ENCODE measurements around the gene FLYWCH1. TPM values are rescaled to one million over a fixed set of nuclear protein-coding genes. Genes with fewer than 3 reads are reported as not detected.

The FLYWCH1 gene
- total RNA-seq, 1 donor from 2014 or later, result 5.1 TPM

DNA sequence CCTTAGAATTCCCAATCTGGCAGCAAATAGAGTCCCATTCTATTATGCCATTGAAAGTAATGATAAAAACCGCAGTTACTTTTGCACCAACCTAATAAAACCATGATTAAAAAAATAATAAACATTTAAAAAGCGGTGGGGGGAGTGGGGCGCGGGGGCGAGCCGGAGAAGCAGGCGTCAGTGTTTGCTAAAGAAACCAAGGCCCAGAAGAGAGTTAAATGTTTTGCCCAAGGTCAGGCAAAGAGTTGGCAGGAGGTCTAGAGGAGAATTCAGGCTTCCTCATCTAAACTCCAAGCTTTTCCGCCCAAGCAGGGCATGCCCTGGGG, 44.1 kb upstream of the FLYWCH1 start:
- peak overlapping the region; percentile 85 for H3K4me3 Mint-ChIP-seq
- H3K27ac ChIP-seq, result no peak overlapping the region
- H3K27me3 ChIP-seq, result peaks cover 84% of the 10 kb centered on the region
- no peaks in the 10 kb centered on the region for H3K9me3 Mint-ChIP-seq
- peak overlapping the region; percentile 78 for H3K4me2 ChIP-seq
- peaks cover 6% of the 10 kb centered on the region for H3K27me3 Mint-ChIP-seq (ENCODE audit: insufficient read depth, low read depth)
- H3K9ac ChIP-seq, result no peak overlapping the region
- peak overlapping the region; percentile 57 for H3K4me3 ChIP-seq
- no peaks in the 10 kb centered on the region for H3K4me1 ChIP-seq
- no peaks in the 10 kb centered on the region for H3K36me3 Mint-ChIP-seq
- TF ChIP-seq EZH2 (IDR thresholded peaks at IDR 0.05) (no peak), EZH2phosphoT487 (IDR thresholded peaks at IDR 0.05) (no peak)
- TF ChIP-seq, protein P1, sequence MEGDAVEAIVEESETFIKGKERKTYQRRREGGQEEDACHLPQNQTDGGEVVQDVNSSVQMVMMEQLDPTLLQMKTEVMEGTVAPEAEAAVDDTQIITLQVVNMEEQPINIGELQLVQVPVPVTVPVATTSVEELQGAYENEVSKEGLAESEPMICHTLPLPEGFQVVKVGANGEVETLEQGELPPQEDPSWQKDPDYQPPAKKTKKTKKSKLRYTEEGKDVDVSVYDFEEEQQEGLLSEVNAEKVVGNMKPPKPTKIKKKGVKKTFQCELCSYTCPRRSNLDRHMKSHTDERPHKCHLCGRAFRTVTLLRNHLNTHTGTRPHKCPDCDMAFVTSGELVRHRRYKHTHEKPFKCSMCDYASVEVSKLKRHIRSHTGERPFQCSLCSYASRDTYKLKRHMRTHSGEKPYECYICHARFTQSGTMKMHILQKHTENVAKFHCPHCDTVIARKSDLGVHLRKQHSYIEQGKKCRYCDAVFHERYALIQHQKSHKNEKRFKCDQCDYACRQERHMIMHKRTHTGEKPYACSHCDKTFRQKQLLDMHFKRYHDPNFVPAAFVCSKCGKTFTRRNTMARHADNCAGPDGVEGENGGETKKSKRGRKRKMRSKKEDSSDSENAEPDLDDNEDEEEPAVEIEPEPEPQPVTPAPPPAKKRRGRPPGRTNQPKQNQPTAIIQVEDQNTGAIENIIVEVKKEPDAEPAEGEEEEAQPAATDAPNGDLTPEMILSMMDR (IDR thresholded peaks at IDR 0.05), result no peak
- H3K4me1 Mint-ChIP-seq, result peaks cover 2% of the 10 kb centered on the region
- DNase-seq (ENCODE audit: low spot score), result no peak
- H3K27ac Mint-ChIP-seq, result no peak overlapping the region
- H4K20me1 ChIP-seq (ENCODE audit: low read depth), result no peaks in the 10 kb centered on the region
- no peaks in the 10 kb centered on the region for H3K79me2 ChIP-seq (ENCODE audit: low read depth)
- no peaks in the 10 kb centered on the region for H3F3A ChIP-seq (ENCODE audit: low read depth)
- H2AFZ ChIP-seq (replicated peaks), result peak overlapping the region; percentile 99
- no peaks in the 10 kb centered on the region for H3K36me3 ChIP-seq
- H3K9me3 ChIP-seq (ENCODE audit: low read depth), result no peaks in the 10 kb centered on the region

DNA sequence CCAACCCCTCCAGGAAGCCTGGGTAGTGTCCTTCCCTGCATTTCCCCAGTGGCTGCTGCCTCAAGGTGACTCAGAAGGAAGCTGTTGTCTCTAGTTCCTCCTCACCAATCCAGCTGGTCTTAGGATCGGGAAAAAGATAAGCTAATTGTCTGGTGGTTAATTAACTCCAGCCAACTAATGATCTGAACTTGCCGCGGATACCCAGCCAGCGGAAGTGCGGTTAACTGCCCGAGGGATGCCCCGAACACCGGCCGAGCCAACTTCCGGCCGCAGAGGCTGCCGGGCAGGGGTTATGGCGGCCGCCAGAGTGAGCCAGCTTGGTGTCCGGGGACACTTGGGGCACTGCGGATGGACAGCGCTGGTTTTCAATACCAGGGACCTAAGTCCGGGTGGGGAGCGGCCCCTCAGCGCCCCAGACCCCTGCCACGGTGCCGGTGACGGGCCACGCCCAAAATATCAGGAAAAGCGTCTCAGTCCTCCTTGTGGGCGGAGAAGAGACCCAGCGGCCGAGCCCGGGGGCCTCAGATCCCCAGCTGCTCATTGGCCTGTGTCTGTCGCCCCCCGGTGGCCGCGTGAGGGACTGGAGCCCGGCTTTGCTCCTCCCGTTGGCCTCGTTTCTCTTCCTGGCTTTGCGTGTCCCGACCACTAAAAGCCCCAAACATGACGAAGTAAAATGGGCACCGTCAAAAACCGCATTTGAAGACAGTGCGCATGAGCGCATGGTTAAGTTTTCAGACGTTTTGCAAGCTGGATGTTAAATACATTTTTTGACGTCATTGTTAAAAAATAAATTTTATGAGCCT, 43.5 kb upstream of the FLYWCH1 start:
- no peaks in the 10 kb centered on the region for H3K4me1 ChIP-seq
- peak overlapping the region; percentile 57 for H3K4me3 ChIP-seq
- H3K36me3 ChIP-seq, result no peaks in the 10 kb centered on the region
- H3K27me3 ChIP-seq, result peaks cover 90% of the 10 kb centered on the region
- no peak overlapping the region for H3K9ac ChIP-seq
- H3K9me3 ChIP-seq (ENCODE audit: low read depth), result no peaks in the 10 kb centered on the region
- no peak overlapping the region for H3K27ac ChIP-seq
- peak overlapping the region; percentile 53 for H3K27ac Mint-ChIP-seq
- H3K4me1 Mint-ChIP-seq, result peaks cover 2% of the 10 kb centered on the region
- no peaks in the 10 kb centered on the region for H4K20me1 ChIP-seq (ENCODE audit: low read depth)
- no peak for TF ChIP-seq EZH2phosphoT487 (IDR thresholded peaks at IDR 0.05)
- TF ChIP-seq, protein P1 (IDR thresholded peaks at IDR 0.05), result peak; percentile 95
- peak; percentile 93 for DNase-seq (ENCODE audit: low spot score)
- no peaks in the 10 kb centered on the region for H3F3A ChIP-seq (ENCODE audit: low read depth)
- H3K4me3 Mint-ChIP-seq, result peak overlapping the region; percentile 85
- H3K79me2 ChIP-seq (ENCODE audit: low read depth), result no peaks in the 10 kb centered on the region
- H2AFZ ChIP-seq (replicated peaks), result peak overlapping the region; percentile 99
- H3K4me2 ChIP-seq, result peak overlapping the region; percentile 78
- peaks cover 6% of the 10 kb centered on the region for H3K27me3 Mint-ChIP-seq (ENCODE audit: insufficient read depth, low read depth)
- H3K9me3 Mint-ChIP-seq, result no peaks in the 10 kb centered on the region
- no peaks in the 10 kb centered on the region for H3K36me3 Mint-ChIP-seq

DNA sequence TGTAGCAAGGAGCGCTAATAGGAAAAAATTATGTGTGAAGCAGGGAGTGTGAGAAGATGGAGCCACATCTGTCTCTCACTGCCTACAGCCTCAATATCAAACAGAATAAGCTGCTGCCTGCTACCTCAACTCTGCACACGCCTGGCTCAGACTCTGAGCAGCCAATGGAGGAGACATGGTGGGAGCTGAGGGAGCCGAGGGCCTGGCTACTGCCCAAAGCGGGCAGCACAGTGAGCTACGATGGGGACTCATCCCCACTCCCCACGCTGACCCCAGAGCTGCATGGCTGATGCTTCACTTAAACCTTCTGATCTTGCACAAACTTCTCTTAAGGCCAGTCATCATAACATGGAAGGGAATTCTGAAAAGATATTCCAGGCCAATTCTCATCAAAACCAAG, 39.8 kb upstream of the FLYWCH1 start:
- Histone ChIP-seq H3K27ac (no peak overlapping the region), H3K4me2 (no peak overlapping the region), H3K4me3 (no peak overlapping the region), H3K36me3 (no peaks in the 10 kb centered on the region), H3K9ac (no peak overlapping the region), H3F3A (ENCODE audit: low read depth) (no peaks in the 10 kb centered on the region), H4K20me1 (ENCODE audit: low read depth) (no peaks in the 10 kb centered on the region), H3K27me3 (peaks cover 72% of the 10 kb centered on the region), H2AFZ (replicated peaks) (no peak overlapping the region), H3K9me3 (ENCODE audit: low read depth) (no peaks in the 10 kb centered on the region), H3K79me2 (ENCODE audit: low read depth) (no peaks in the 10 kb centered on the region), H3K4me1 (no peaks in the 10 kb centered on the region)
- Mint-ChIP-seq H3K36me3 (no peaks in the 10 kb centered on the region), H3K9me3 (no peaks in the 10 kb centered on the region), H3K4me1 (peaks cover 2% of the 10 kb centered on the region), H3K27ac (no peak overlapping the region), H3K27me3 (ENCODE audit: insufficient read depth, low read depth) (peaks cover 11% of the 10 kb centered on the region), H3K4me3 (no peak overlapping the region)
- no peak for DNase-seq (ENCODE audit: low spot score)
- TF ChIP-seq EZH2phosphoT487 (IDR thresholded peaks at IDR 0.05) (no peak), EZH2 (IDR thresholded peaks at IDR 0.05) (no peak)
- TF ChIP-seq, protein P1 (IDR thresholded peaks at IDR 0.05), result no peak
